WTC11 (cell line): Measurements from ENCODE around the gene IFNL4. TPM values are rescaled to one million over a fixed set of nuclear protein-coding genes. Genes with fewer than 3 reads are reported as not detected.
"Not testable (repeated sequence)": the region's sequence is repeated elsewhere in the genome, so short reads cannot be mapped to it uniquely, and the experiment has no call there.

Experiments used
- ATAC-seq: fragments of 200-7000 bp; cut with Tn5 transposase; 2 replicates; pipeline ENCODE4 v1.10.0; 2021; ENCODE audit warnings: mild to moderate bottlenecking, moderate library complexity
- CTCF ChIA-PET: fragments of 300-600 bp; sonication (Branson Sonifier 250); formaldehyde crosslinking; loops from one replicate; lab custom pipeline; 2021; ENCODE audit warnings: antibody characterized with exemption; lab: Charles Lee
- POLR2A ChIA-PET: fragments of 350-600 bp; sonication (Branson Sonifier 250); formaldehyde crosslinking; loops from one replicate; lab custom pipeline; 2021; ENCODE audit warnings: antibody characterized with exemption; lab: Charles Lee
- DNase-seq: peaks from one replicate; pipeline ENCODE4 v3.0.0; 2021; ENCODE audit warnings: low spot score
- H3K27ac Mint-ChIP-seq: 2 replicates; pipeline ENCODE4 v1.8.0; 2021; ENCODE audit warnings: mixed read lengths
- H3K27me3 Mint-ChIP-seq: 2 replicates; pipeline ENCODE4 v1.8.0; 2021; ENCODE audit warnings: low read depth, mild to moderate bottlenecking, moderate library complexity, mixed read lengths
- H3K36me3 Mint-ChIP-seq: 2 replicates; pipeline ENCODE4 v1.8.0; 2021; ENCODE audit warnings: mixed read lengths
- H3K4me1 Mint-ChIP-seq: 2 replicates; pipeline ENCODE4 v1.8.0; 2022; ENCODE audit warnings: mixed read lengths
- H3K4me3 Mint-ChIP-seq: 2 replicates; pipeline ENCODE4 v1.8.0; 2021; ENCODE audit warnings: mild to moderate bottlenecking, moderate library complexity, mixed read lengths
- H3K9me3 Mint-ChIP-seq: 2 replicates; pipeline ENCODE4 v1.8.0; 2021; ENCODE audit warnings: mixed read lengths
- ESRRA ChIP-seq: sonication (generic); formaldehyde crosslinking; IDR thresholded peaks from 2 replicates; pipeline ENCODE4 v1.8.1; 2022; ENCODE audit warnings: mild to moderate bottlenecking, missing genetic modification reagents, borderline replicate concordance
- GABPB1 ChIP-seq: sonication (generic); formaldehyde crosslinking; IDR thresholded peaks from 2 replicates; pipeline ENCODE4 v1.8.1; 2023; ENCODE audit warnings: mild to moderate bottlenecking, missing genetic modification reagents
- GRHL2 ChIP-seq: fragments of 250-450 bp; sonication (Bioruptor Pico); IDR thresholded peaks from 2 replicates; pipeline ENCODE4 v1.8.0; 2022; ENCODE audit warnings: mild to moderate bottlenecking, moderate library complexity; ENCODE audit not compliant: insufficient replicate concordance, severe bottlenecking
- HMGA2 ChIP-seq: fragments of 250-450 bp; sonication (Bioruptor Pico); IDR thresholded peaks from 2 replicates; pipeline ENCODE4 v1.4.0; 2021; ENCODE audit warnings: mild to moderate bottlenecking, moderate library complexity
- MXD4 ChIP-seq: fragments of 250-450 bp; sonication (Bioruptor Pico); IDR thresholded peaks from 2 replicates; pipeline ENCODE4 v1.8.0; 2021; ENCODE audit warnings: mild to moderate bottlenecking, moderate library complexity, borderline replicate concordance
- NR2C2 ChIP-seq: sonication (generic); formaldehyde crosslinking; IDR thresholded peaks from 2 replicates; pipeline ENCODE4 v1.8.0; 2022; ENCODE audit warnings: mild to moderate bottlenecking, missing genetic modification reagents
- NR3C1 ChIP-seq: sonication (generic); formaldehyde crosslinking; conservative IDR thresholded peaks from 2 replicates; pipeline ENCODE4 v1.8.1; 2023; ENCODE audit warnings: low read depth, mild to moderate bottlenecking, missing genetic modification reagents
- RORB ChIP-seq: fragments of 250-450 bp; sonication (Bioruptor Pico); IDR thresholded peaks from 2 replicates; pipeline ENCODE4 v1.9.0; 2021; ENCODE audit warnings: mild to moderate bottlenecking
- SOX15 ChIP-seq: fragments of 250-450 bp; sonication (Bioruptor Pico); IDR thresholded peaks from 2 replicates; pipeline ENCODE4 v1.9.0; 2021; ENCODE audit warnings: mild to moderate bottlenecking
- TCF7 ChIP-seq: sonication (generic); formaldehyde crosslinking; IDR thresholded peaks from 2 replicates; pipeline ENCODE4 v1.8.0; 2022; ENCODE audit warnings: mild to moderate bottlenecking, low read depth, missing genetic modification reagents, moderate library complexity
- total RNA-seq: library from RNA; stranded (reverse); gene quantifications from 3 replicates; pipeline ENCODE4 v1.2.3, GENCODE V29; 2021
- TF ChIP-seq, protein P1 (sequence below): fragments of 250-450 bp; sonication (Bioruptor Pico); IDR thresholded peaks from 2 replicates; pipeline ENCODE4 v1.8.0; 2021; ENCODE audit warnings: mild to moderate bottlenecking
- TF ChIP-seq, protein P2 (sequence below): sonication (generic); formaldehyde crosslinking; IDR thresholded peaks from 2 replicates; pipeline ENCODE4 v1.8.1; 2023; ENCODE audit warnings: mild to moderate bottlenecking, moderate library complexity, missing genetic modification reagents
- TF ChIP-seq, protein P3 (sequence below): sonication (generic); formaldehyde crosslinking; IDR thresholded peaks from 2 replicates; pipeline ENCODE4 v1.8.1; 2023; ENCODE audit warnings: mild to moderate bottlenecking, missing genetic modification reagents, borderline replicate concordance
- TF ChIP-seq, protein P4 (sequence below): sonication (generic); formaldehyde crosslinking; IDR thresholded peaks from 2 replicates; pipeline ENCODE4 v1.8.0; 2022; ENCODE audit warnings: mild to moderate bottlenecking, missing genetic modification reagents
- TF ChIP-seq, protein P5 (sequence below): fragments of 250-450 bp; sonication (Bioruptor Pico); IDR thresholded peaks from 2 replicates; pipeline ENCODE4 v1.9.0; 2021; ENCODE audit warnings: moderate library complexity, mild to moderate bottlenecking, inconsistent platforms, borderline replicate concordance

Gene IFNL4
- total RNA-seq, 1 experiment from 2014 or later: not detected

DNA sequence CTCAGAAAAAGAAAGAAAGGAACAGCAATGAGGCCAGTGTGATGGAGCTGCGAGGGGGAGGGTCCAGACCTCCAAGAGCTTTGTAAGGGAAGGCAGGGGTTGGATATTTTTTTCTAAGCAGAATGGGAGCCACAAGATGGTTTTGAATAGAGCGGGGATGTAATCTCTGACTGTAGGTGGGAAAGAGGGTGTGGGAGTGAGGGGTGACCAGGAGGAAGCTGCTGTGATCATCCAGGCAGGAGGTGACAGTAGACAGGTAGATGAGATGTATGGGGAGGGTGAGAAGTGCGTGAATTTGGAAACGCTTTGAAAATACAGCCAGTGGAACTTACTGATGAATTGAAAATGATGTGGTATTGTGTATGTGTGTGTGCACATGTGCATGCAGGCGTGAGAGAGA is 26.9 kb upstream of the IFNL4 start:
- no peak for ATAC-seq
- CTCF ChIA-PET: interaction anchor here (0.6 kb wide), 1 partner anchor 47 kb away, joined by 4 read pairs; no protein-coding TSS in a partner anchor
- TF ChIP-seq NR3C1 (CRISPR knock-in tag) (no peak), MXD4 (CRISPR knock-in tag) (no peak), RORB (CRISPR knock-in tag) (no peak), TCF7 (CRISPR knock-in tag) (no peak), GRHL2 (CRISPR knock-in tag) (no peak), GABPB1 (CRISPR knock-in tag) (no peak), SOX15 (CRISPR knock-in tag) (no peak), HMGA2 (CRISPR knock-in tag) (no peak), ESRRA (CRISPR knock-in tag) (no peak)
- TF ChIP-seq, protein P1, sequence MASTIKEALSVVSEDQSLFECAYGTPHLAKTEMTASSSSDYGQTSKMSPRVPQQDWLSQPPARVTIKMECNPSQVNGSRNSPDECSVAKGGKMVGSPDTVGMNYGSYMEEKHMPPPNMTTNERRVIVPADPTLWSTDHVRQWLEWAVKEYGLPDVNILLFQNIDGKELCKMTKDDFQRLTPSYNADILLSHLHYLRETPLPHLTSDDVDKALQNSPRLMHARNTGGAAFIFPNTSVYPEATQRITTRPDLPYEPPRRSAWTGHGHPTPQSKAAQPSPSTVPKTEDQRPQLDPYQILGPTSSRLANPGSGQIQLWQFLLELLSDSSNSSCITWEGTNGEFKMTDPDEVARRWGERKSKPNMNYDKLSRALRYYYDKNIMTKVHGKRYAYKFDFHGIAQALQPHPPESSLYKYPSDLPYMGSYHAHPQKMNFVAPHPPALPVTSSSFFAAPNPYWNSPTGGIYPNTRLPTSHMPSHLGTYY: no peak
- TF ChIP-seq, protein P2, sequence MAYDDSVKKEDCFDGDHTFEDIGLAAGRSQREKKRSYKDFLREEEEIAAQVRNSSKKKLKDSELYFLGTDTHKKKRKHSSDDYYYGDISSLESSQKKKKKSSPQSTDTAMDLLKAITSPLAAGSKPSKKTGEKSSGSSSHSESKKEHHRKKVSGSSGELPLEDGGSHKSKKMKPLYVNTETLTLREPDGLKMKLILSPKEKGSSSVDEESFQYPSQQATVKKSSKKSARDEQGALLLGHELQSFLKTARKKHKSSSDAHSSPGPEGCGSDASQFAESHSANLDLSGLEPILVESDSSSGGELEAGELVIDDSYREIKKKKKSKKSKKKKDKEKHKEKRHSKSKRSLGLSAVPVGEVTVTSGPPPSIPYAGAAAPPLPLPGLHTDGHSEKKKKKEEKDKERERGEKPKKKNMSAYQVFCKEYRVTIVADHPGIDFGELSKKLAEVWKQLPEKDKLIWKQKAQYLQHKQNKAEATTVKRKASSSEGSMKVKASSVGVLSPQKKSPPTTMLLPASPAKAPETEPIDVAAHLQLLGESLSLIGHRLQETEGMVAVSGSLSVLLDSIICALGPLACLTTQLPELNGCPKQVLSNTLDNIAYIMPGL (CRISPR knock-in tag): no peak
- TF ChIP-seq, protein P3, sequence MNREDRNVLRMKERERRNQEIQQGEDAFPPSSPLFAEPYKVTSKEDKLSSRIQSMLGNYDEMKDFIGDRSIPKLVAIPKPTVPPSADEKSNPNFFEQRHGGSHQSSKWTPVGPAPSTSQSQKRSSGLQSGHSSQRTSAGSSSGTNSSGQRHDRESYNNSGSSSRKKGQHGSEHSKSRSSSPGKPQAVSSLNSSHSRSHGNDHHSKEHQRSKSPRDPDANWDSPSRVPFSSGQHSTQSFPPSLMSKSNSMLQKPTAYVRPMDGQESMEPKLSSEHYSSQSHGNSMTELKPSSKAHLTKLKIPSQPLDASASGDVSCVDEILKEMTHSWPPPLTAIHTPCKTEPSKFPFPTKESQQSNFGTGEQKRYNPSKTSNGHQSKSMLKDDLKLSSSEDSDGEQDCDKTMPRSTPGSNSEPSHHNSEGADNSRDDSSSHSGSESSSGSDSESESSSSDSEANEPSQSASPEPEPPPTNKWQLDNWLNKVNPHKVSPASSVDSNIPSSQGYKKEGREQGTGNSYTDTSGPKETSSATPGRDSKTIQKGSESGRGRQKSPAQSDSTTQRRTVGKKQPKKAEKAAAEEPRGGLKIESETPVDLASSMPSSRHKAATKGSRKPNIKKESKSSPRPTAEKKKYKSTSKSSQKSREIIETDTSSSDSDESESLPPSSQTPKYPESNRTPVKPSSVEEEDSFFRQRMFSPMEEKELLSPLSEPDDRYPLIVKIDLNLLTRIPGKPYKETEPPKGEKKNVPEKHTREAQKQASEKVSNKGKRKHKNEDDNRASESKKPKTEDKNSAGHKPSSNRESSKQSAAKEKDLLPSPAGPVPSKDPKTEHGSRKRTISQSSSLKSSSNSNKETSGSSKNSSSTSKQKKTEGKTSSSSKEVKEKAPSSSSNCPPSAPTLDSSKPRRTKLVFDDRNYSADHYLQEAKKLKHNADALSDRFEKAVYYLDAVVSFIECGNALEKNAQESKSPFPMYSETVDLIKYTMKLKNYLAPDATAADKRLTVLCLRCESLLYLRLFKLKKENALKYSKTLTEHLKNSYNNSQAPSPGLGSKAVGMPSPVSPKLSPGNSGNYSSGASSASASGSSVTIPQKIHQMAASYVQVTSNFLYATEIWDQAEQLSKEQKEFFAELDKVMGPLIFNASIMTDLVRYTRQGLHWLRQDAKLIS (CRISPR knock-in tag): no peak
- TF ChIP-seq, all 79 proteins: peak for 0
- H3K27me3 Mint-ChIP-seq: peaks cover 43% of the 10 kb centered on the region
- no peaks in the 10 kb centered on the region for H3K9me3 Mint-ChIP-seq
- POLR2A ChIA-PET: no interaction called here
- H3K4me3 Mint-ChIP-seq: no peak overlapping the region
- DNase-seq: no peak
- no peaks in the 10 kb centered on the region for H3K4me1 Mint-ChIP-seq
- no peaks in the 10 kb centered on the region for H3K36me3 Mint-ChIP-seq
- H3K27ac Mint-ChIP-seq: no peak overlapping the region

DNA sequence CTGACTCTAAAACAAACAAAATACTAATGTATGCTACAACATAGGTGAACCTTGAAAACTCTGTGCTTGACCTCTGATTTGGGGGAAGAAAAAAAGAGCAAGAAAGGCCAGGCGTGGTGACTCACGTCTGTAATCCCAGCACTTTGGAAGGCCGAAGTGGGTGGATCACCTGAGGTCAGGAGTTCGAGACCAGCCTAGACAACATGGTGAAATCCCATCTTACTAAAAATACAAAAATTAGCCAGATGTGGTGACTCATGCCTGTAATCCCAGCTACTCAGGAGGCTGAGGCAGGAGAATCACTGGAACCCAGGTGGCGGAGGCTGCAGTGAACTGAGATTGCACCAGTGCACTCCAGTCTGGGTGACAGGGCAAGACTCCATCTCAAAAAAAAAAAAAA is 25.2 kb upstream of the IFNL4 start:
- POLR2A ChIA-PET, DNase-seq, H3K4me3 Mint-ChIP-seq, H3K36me3 Mint-ChIP-seq, H3K27ac Mint-ChIP-seq, CTCF ChIA-PET, H3K4me1 Mint-ChIP-seq, H3K9me3 Mint-ChIP-seq, ATAC-seq: not testable (repeated sequence)
- peaks cover 44% of the 10 kb centered on the region for H3K27me3 Mint-ChIP-seq

DNA sequence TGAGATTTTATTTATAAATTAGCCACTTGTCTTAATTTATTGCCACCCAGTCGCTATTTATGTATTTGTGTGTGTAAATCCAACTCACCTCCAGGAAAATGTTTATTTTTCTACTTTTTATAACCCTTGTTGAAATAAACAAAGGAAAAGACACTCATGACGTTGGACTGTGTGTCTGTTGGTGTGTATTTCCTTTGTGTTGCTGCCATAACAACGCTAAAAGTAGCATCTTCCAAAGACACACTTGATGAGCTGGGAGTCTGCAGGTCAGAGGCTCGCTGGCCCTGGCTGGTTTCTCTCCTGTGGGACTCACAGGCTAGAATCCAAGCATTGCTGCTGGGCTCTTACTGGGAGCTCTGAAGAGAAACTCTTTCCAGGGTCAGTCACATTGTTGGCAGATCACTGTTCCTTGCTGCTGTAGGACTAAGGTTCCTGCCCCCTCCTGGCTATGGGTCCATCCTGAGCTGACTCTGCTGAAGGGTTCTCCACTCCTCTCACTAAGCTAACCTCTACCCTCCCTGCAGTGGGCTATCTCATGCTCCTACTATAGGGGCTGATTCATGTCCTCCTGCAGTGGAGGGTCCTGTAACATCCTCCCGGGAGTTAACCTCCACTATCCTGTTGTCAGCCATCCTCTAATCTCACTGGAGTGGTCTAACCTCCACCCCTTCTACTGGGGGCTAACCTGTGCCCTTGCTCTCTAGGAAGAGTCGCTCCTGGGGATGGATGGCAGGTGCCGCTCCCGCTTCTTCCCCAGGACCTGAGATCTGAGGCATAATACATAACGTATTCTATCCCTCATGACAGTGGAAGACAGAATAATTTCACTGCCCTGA is 21.6 kb upstream of the IFNL4 start:
- TF ChIP-seq, protein P4, sequence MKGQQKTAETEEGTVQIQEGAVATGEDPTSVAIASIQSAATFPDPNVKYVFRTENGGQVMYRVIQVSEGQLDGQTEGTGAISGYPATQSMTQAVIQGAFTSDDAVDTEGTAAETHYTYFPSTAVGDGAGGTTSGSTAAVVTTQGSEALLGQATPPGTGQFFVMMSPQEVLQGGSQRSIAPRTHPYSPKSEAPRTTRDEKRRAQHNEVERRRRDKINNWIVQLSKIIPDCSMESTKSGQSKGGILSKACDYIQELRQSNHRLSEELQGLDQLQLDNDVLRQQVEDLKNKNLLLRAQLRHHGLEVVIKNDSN (CRISPR knock-in tag): no peak
- no peak for TF ChIP-seq TCF7 (CRISPR knock-in tag)
- TF ChIP-seq, protein P5, sequence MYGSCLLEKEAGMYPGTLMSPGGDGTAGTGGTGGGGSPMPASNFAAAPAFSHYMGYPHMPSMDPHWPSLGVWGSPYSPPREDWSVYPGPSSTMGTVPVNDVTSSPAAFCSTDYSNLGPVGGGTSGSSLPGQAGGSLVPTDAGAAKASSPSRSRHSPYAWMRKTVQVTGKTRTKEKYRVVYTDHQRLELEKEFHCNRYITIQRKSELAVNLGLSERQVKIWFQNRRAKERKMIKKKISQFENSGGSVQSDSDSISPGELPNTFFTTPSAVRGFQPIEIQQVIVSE (CRISPR knock-in tag): no peak
- no peak for TF ChIP-seq NR2C2 (CRISPR knock-in tag)
- no peak overlapping the region for H3K4me3 Mint-ChIP-seq
- H3K27ac Mint-ChIP-seq: no peak overlapping the region
- 0 out of 2 replicates have a peak, but pooled peaks cover 2% of the 10 kb centered on the region for H3K4me1 Mint-ChIP-seq
- H3K9me3 Mint-ChIP-seq: no peaks in the 10 kb centered on the region
- H3K36me3 Mint-ChIP-seq: no peaks in the 10 kb centered on the region
- POLR2A ChIA-PET: no interaction called here
- H3K27me3 Mint-ChIP-seq: peaks cover 52% of the 10 kb centered on the region
- no peak for DNase-seq
- CTCF ChIA-PET: interaction anchor here (1.4 kb wide), 1 partner anchor 58 kb away, joined by 3 read pairs; no protein-coding TSS in a partner anchor
- no peak for ATAC-seq

DNA sequence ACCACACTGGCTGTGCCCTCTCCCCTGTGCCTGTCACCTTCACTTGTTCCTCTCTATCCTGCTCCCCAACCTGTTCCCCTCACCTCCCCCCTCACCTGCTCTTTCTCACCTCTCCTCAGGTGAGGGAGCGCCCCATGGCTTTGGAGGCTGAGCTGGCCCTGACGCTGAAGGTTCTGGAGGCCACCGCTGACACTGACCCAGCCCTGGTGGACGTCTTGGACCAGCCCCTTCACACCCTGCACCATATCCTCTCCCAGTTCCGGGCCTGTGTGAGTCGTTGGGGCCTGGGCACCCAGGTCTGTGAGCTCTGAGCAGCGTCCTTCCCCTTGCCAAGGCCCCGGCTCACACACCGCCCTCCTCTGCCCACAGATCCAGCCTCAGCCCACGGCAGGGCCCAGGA is 20.7 kb upstream of the IFNL4 start:
- POLR2A ChIA-PET, H3K4me1 Mint-ChIP-seq: not testable (repeated sequence)

DNA sequence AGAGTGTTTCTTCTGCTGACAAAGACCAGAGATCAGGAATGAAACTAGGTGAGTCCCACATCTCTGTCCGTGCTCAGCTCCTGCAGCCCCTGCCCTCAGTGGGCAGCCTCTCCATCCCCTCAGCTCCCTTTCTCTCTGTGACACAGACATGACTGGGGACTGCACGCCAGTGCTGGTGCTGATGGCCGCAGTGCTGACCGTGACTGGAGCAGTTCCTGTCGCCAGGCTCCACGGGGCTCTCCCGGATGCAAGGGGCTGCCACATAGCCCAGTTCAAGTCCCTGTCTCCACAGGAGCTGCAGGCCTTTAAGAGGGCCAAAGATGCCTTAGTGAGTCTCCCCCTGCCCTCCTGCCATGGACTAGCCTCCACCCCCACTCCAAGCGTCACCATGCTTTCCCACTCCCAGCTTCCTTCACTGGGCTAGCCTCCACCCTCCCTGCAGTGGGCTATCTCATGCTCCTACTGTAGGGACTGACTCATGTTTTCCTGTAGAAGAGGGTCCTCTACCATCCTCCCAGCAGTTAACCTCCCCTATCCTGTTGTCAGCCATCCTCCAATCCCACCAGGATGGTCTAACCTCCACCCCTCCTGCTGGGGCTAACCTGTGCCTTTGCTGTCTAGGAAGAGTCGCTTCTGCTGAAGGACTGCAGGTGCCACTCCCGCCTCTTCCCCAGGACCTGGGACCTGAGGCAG is 20.0 kb upstream of the IFNL4 start:
- DNase-seq, H3K4me1 Mint-ChIP-seq, H3K36me3 Mint-ChIP-seq, ATAC-seq, POLR2A ChIA-PET, H3K9me3 Mint-ChIP-seq, H3K4me3 Mint-ChIP-seq, H3K27ac Mint-ChIP-seq, CTCF ChIA-PET: not testable (repeated sequence)
- H3K27me3 Mint-ChIP-seq: peaks cover 68% of the 10 kb centered on the region

More for the DNA sequence above, 20.7 kb upstream of the IFNL4 start:
- H3K36me3 Mint-ChIP-seq, H3K27ac Mint-ChIP-seq, DNase-seq, CTCF ChIA-PET, ATAC-seq, H3K4me3 Mint-ChIP-seq, H3K9me3 Mint-ChIP-seq: not testable (repeated sequence)
- H3K27me3 Mint-ChIP-seq: peaks cover 61% of the 10 kb centered on the region
